ENCODE measurements around the gene TRAF7.

GRCh38 chr16:2161911-2162310, 6.3 kb downstream of the TRAF7 start:
- TF ChIP-seq CTCF (IDR thresholded peaks at IDR 0.05) (no peak), POLR2A (IDR thresholded peaks at IDR 0.05) (no peak)
